HepG2 (cell line): ENCODE data around the gene LUZP2. TPM values are rescaled to one million over a fixed set of nuclear protein-coding genes. Genes with fewer than 3 reads are reported as not detected.

Experiments
- ATAC-seq: fragments of 200-7000 bp; cut with Tn5 transposase; 3 replicates; pipeline ENCODE4 v1.9.1; 2020; ENCODE audit warnings: mild to moderate bottlenecking, moderate library complexity
- BruUV-seq: library from RNA; stranded (reverse); fragments of 400-500 nt; replicated peaks from 2 replicates; lab custom pipeline; 2021; lab: Mats Ljungman, UMichigan
- CTCF ChIA-PET: fragments of 300-600 bp; formaldehyde crosslinking; extraction: SDS; loops from one replicate; lab custom pipeline; 2021; ENCODE audit warnings: low total read pairs, inconsistent platforms, low intra/inter-chr PET ratio; lab: Yijun Ruan, JAX
- POLR2A ChIA-PET: fragments of 350-600 bp; sonication (Branson Sonifier 250); formaldehyde crosslinking; loops from one replicate; lab custom pipeline; 2020; ENCODE audit warnings: antibody characterized with exemption, inconsistent platforms; lab: Yijun Ruan, JAX
- DNase-seq: peaks from one replicate; pipeline ENCODE4 v3.0.0-alpha.2; 2015; ENCODE audit warnings: low spot score
- FAIRE-seq: peaks from 3 replicates; lab custom pipeline; 2011; peaks lifted over from hg19 to GRCh38; lab: Jason Lieb, UNC
- H2AFZ ChIP-seq: one replicate; pipeline ENCODE4 v1.6.1; 2011; ENCODE audit warnings: low read length, inconsistent platforms
- H3K27ac ChIP-seq: fragments of 300-600 bp; 3 replicates; pipeline ENCODE4 v1.8.0; 2011; ENCODE audit warnings: mixed run types, mild to moderate bottlenecking, mixed read lengths, low read length, inconsistent platforms; ENCODE audit not compliant: insufficient read depth; ENCODE audit errors: extremely low read length
- H3K27me3 ChIP-seq, 2 experiments: fragments of 200-600 bp in 1 of 2; 2 replicates in 1 of 2; 3 replicates in 1 of 2; pipeline versions ENCODE4 v1.6.0 to v1.8.0; 2011; ENCODE audit warnings: low read length in 2 of 2, mild to moderate bottlenecking in 2 of 2, moderate library complexity in 2 of 2, inconsistent platforms in 1 of 2; ENCODE audit not compliant: insufficient read depth in 2 of 2, control insufficient read depth in 1 of 2
- H3K36me3 ChIP-seq, 2 experiments: fragments of 200-600 bp in 1 of 2; replicated peaks in 1 of 2; 2 replicates in 1 of 2; 3 replicates in 1 of 2; pipeline versions ENCODE4 v1.5.1 to v1.8.0; 2011; ENCODE audit warnings: low read length in 2 of 2, inconsistent platforms in 1 of 2; ENCODE audit not compliant: insufficient read depth in 2 of 2, control insufficient read depth in 1 of 2
- H3K4me1 ChIP-seq: 2 replicates; pipeline ENCODE4 v1.5.1; 2012; ENCODE audit warnings: low read length, inconsistent platforms; ENCODE audit not compliant: insufficient read depth
- H3K4me2 ChIP-seq: 2 replicates; pipeline ENCODE4 v1.6.0; 2011; ENCODE audit warnings: low read depth, low read length, inconsistent platforms
- H3K4me3 ChIP-seq, 3 experiments: fragments of 200-600 bp in 1 of 3; sonication (generic), shearing (Covaris generic) in 1 of 3; replicated peaks in 1 of 3; 2 replicates each; pipeline ENCODE4 v1.5.1; 2011 to 2016; ENCODE audit warnings: low read length in 3 of 3, inconsistent platforms in 2 of 3, low read depth in 2 of 3, mild to moderate bottlenecking in 2 of 3, control low read depth in 1 of 3, mixed read lengths in 1 of 3; ENCODE audit not compliant: insufficient read depth in 1 of 3
- H3K79me2 ChIP-seq: one replicate; pipeline ENCODE4 v1.6.1; 2011; ENCODE audit warnings: low read length, inconsistent platforms; ENCODE audit not compliant: insufficient read depth
- H3K9ac ChIP-seq: 2 replicates; pipeline ENCODE4 v1.6.0; 2011; ENCODE audit warnings: mild to moderate bottlenecking, low read depth, low read length, inconsistent platforms; ENCODE audit not compliant: insufficient read depth
- H3K9me3 ChIP-seq: 2 replicates; pipeline ENCODE4 v1.5.1; 2012; ENCODE audit warnings: mild to moderate bottlenecking, low read length
- H4K20me1 ChIP-seq: 2 replicates; pipeline ENCODE4 v1.6.0; 2011; ENCODE audit warnings: inconsistent platforms, mild to moderate bottlenecking, low read length, moderate library complexity; ENCODE audit not compliant: insufficient read depth
- ATF7-NPFF ChIP-seq: sonication (generic); formaldehyde crosslinking; IDR thresholded peaks from 2 replicates; pipeline ENCODE4 v1.8.1; 2023; ENCODE audit warnings: mild to moderate bottlenecking, low read depth, missing genetic modification reagents, moderate library complexity
- FOXK1 ChIP-seq: sonication (generic); formaldehyde crosslinking; IDR thresholded peaks from 2 replicates; pipeline ENCODE4 v1.4.0; 2020; ENCODE audit warnings: low read depth, missing genetic modification reagents, borderline replicate concordance
- GZF1 ChIP-seq: sonication (generic); formaldehyde crosslinking; IDR thresholded peaks from 2 replicates; pipeline ENCODE4 v1.5.1; 2020; ENCODE audit warnings: mild to moderate bottlenecking, missing genetic modification reagents
- HNRNPK ChIP-seq: fragments of 200-400 bp; formaldehyde crosslinking; IDR thresholded peaks from 2 replicates; pipeline ENCODE4 v1.6.1; 2018; ENCODE audit warnings: low read length, low read depth, moderate library complexity, mild to moderate bottlenecking; ENCODE audit not compliant: poor library complexity, severe bottlenecking
- MED8 ChIP-seq: sonication (generic); formaldehyde crosslinking; IDR thresholded peaks from 2 replicates; pipeline ENCODE4 v1.8.1; 2023; ENCODE audit warnings: mild to moderate bottlenecking, missing genetic modification reagents; ENCODE audit not compliant: insufficient replicate concordance
- NAIF1 ChIP-seq: sonication (generic); formaldehyde crosslinking; IDR thresholded peaks from 2 replicates; pipeline ENCODE4 v1.5.0; 2020; ENCODE audit warnings: mild to moderate bottlenecking, missing genetic modification reagents, borderline replicate concordance
- POLR2G ChIP-seq: fragments of 200-400 bp; formaldehyde crosslinking; IDR thresholded peaks from 2 replicates; pipeline ENCODE4 v1.6.1; 2018; ENCODE audit warnings: mild to moderate bottlenecking, low read depth, low read length, moderate library complexity
- SALL2 ChIP-seq: sonication (generic); formaldehyde crosslinking; IDR thresholded peaks from 2 replicates; pipeline ENCODE4 v1.8.1; 2023; ENCODE audit warnings: mild to moderate bottlenecking, missing genetic modification reagents, inconsistent platforms
- SAP130 ChIP-seq: IDR thresholded peaks from 2 replicates; pipeline ENCODE4 v1.6.1; 2016; ENCODE audit warnings: low read depth
- ZBTB42 ChIP-seq: sonication (generic); formaldehyde crosslinking; IDR thresholded peaks from 2 replicates; pipeline ENCODE4 v1.5.0; 2020; ENCODE audit warnings: mild to moderate bottlenecking, missing genetic modification reagents
- ZNF619 ChIP-seq: sonication (generic); formaldehyde crosslinking; IDR thresholded peaks from 2 replicates; pipeline ENCODE4 v1.4.0; 2020; ENCODE audit warnings: mild to moderate bottlenecking, missing genetic modification reagents
- ZNF747 ChIP-seq: sonication (generic); formaldehyde crosslinking; IDR thresholded peaks from 2 replicates; pipeline ENCODE4 v1.8.1; 2023; ENCODE audit warnings: missing genetic modification reagents, mild to moderate bottlenecking, borderline replicate concordance
- WGBS: methylation state at CpG from one replicate; pipeline ENCODE4 v1.1.6; 2017; ENCODE audit warnings: low lambda C conversion rate; 5-methylcytosine and 5-hydroxymethylcytosine counted together
- in situ Hi-C: cut with HindIII; loops from 2 replicates; pipeline ENCODE4 v1.10.0; 2017; ENCODE audit warnings: low pct_unique_long_range_greater_than_20kb; ENCODE audit not compliant: extremely low pct_ligation_motif_present
- intact Hi-C: fragments of 100-400 bp; cut with micrococcal nuclease; formaldehyde crosslinking; loops from one replicate; pipeline ENCODE4 v1.10.0; 2022; ENCODE audit not compliant: unreplicated experiment
- polyA plus RNA-seq, 8 experiments: library from polyadenylated mRNA; depleted of rRNA in 3 of 8; stranded (reverse) in 7 of 8; unstranded in 1 of 8; fragments of >200 nt; fragmentation: Illumina TruSeq in 4 of 8; extraction: Trizol in 4 of 8; gene quantifications; 2 replicates each; pipeline versions ENCODE4 v1.2.1 to v1.2.3, GENCODE V29; 2011 to 2016; ENCODE audit warnings: low read depth in 4 of 8, missing spikeins in 1 of 8, mixed read lengths in 1 of 8; ENCODE audit not compliant: insufficient read depth in 1 of 8
- total RNA-seq, 5 experiments: library from RNA; depleted of rRNA; stranded (reverse); fragments of >200 nt; fragmentation: Illumina TruSeq; extraction: Trizol; gene quantifications; 2 replicates each; pipeline ENCODE4 v1.2.3, GENCODE V29; 2016; ENCODE audit warnings: low read depth in 1 of 5
- TF ChIP-seq, protein P1 (sequence below): sonication (generic); formaldehyde crosslinking; IDR thresholded peaks from 2 replicates; pipeline ENCODE4 v1.4.0; 2020; ENCODE audit warnings: missing genetic modification reagents
- TF ChIP-seq, protein P2 (sequence below): sonication (generic); formaldehyde crosslinking; IDR thresholded peaks from 2 replicates; pipeline ENCODE4 v1.8.0; 2022; ENCODE audit warnings: mild to moderate bottlenecking, missing genetic modification reagents, borderline replicate concordance
- TF ChIP-seq, protein P3 (sequence below): sonication (generic); formaldehyde crosslinking; IDR thresholded peaks from 2 replicates; pipeline ENCODE4 v1.8.1; 2023; ENCODE audit warnings: mild to moderate bottlenecking, missing genetic modification reagents
- TF ChIP-seq, protein P4 (sequence below): sonication (generic); formaldehyde crosslinking; IDR thresholded peaks from 2 replicates; pipeline ENCODE4 v1.8.0; 2022; ENCODE audit warnings: missing genetic modification reagents, mild to moderate bottlenecking, moderate library complexity, borderline replicate concordance

Gene LUZP2
- total and polyA plus RNA-seq, 2 of the 13 experiments (the other 11 are each of a cell fraction or from before 2014, with no cell fraction given) = not detected

DNA sequence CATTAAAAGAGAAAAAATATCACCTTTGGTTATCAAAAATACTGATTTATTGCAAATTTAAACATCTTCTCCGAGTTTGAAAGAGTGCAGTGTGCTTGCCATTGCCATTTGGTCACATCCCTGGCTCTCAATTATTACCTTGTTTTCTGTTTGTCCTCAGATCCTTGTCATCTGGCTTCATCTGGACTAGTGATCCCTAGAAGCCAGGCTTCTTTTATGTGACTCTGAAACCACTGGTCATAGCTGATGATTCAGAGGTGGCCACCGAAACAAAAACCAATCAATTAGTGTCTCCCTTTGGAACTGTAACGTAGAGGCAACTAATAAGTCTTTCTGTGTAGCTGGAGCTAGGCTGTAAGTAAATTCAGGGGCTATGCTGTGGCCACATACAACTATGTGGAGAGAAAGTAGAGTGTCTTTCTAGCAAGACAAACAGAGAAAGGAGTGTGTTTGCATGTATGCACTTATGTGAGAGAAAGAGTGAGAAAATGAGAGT, 237.9 kb downstream of the LUZP2 start:
- Histone ChIP-seq H3K9ac (no peak overlapping the region), H3K36me3 (no peaks in the 10 kb centered on the region), H2AFZ (no peak overlapping the region), H3K4me1 (no peaks in the 10 kb centered on the region), H3K9me3 (no peaks in the 10 kb centered on the region), H3K27me3 (no peaks in the 10 kb centered on the region), H3K4me2 (no peak overlapping the region), H4K20me1 (no peaks in the 10 kb centered on the region), H3K4me3 (no peak overlapping the region), H3K79me2 (no peaks in the 10 kb centered on the region), H3K27ac (no peak overlapping the region)
- TF ChIP-seq ZNF747 (CRISPR knock-in tag) (no peak), MED8 (CRISPR knock-in tag) (no peak), POLR2G (no peak), ZNF619 (CRISPR knock-in tag) (no peak), SALL2 (CRISPR knock-in tag) (no peak), ZBTB42 (CRISPR knock-in tag) (no peak), GZF1 (CRISPR knock-in tag) (no peak), SAP130 (CRISPR knock-in tag) (no peak), HNRNPK (no peak), NAIF1 (no peak), ATF7-NPFF (CRISPR knock-in tag) (no peak), FOXK1 (no peak)
- TF ChIP-seq, protein P1, sequence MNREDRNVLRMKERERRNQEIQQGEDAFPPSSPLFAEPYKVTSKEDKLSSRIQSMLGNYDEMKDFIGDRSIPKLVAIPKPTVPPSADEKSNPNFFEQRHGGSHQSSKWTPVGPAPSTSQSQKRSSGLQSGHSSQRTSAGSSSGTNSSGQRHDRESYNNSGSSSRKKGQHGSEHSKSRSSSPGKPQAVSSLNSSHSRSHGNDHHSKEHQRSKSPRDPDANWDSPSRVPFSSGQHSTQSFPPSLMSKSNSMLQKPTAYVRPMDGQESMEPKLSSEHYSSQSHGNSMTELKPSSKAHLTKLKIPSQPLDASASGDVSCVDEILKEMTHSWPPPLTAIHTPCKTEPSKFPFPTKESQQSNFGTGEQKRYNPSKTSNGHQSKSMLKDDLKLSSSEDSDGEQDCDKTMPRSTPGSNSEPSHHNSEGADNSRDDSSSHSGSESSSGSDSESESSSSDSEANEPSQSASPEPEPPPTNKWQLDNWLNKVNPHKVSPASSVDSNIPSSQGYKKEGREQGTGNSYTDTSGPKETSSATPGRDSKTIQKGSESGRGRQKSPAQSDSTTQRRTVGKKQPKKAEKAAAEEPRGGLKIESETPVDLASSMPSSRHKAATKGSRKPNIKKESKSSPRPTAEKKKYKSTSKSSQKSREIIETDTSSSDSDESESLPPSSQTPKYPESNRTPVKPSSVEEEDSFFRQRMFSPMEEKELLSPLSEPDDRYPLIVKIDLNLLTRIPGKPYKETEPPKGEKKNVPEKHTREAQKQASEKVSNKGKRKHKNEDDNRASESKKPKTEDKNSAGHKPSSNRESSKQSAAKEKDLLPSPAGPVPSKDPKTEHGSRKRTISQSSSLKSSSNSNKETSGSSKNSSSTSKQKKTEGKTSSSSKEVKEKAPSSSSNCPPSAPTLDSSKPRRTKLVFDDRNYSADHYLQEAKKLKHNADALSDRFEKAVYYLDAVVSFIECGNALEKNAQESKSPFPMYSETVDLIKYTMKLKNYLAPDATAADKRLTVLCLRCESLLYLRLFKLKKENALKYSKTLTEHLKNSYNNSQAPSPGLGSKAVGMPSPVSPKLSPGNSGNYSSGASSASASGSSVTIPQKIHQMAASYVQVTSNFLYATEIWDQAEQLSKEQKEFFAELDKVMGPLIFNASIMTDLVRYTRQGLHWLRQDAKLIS = no peak
- TF ChIP-seq, protein P2, sequence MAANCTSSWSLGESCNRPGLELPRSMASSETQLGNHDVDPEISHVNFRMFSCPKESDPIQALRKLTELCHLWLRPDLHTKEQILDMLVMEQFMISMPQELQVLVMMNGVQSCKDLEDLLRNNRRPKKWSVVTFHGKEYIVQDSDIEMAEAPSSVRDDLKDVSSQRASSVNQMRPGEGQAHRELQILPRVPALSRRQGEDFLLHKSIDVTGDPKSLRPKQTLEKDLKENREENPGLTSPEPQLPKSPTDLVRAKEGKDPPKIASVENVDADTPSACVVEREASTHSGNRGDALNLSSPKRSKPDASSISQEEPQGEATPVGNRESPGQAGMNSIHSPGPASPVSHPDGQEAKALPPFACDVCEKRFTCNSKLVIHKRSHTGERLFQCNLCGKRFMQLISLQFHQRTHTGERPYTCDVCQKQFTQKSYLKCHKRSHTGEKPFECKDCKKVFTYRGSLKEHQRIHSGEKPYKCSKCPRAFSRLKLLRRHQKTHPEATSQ (CRISPR knock-in tag) = no peak
- TF ChIP-seq, protein P3, sequence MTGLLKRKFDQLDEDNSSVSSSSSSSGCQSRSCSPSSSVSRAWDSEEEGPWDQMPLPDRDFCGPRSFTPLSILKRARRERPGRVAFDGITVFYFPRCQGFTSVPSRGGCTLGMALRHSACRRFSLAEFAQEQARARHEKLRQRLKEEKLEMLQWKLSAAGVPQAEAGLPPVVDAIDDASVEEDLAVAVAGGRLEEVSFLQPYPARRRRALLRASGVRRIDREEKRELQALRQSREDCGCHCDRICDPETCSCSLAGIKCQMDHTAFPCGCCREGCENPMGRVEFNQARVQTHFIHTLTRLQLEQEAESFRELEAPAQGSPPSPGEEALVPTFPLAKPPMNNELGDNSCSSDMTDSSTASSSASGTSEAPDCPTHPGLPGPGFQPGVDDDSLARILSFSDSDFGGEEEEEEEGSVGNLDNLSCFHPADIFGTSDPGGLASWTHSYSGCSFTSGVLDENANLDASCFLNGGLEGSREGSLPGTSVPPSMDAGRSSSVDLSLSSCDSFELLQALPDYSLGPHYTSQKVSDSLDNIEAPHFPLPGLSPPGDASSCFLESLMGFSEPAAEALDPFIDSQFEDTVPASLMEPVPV = no peak
- TF ChIP-seq, protein P4, sequence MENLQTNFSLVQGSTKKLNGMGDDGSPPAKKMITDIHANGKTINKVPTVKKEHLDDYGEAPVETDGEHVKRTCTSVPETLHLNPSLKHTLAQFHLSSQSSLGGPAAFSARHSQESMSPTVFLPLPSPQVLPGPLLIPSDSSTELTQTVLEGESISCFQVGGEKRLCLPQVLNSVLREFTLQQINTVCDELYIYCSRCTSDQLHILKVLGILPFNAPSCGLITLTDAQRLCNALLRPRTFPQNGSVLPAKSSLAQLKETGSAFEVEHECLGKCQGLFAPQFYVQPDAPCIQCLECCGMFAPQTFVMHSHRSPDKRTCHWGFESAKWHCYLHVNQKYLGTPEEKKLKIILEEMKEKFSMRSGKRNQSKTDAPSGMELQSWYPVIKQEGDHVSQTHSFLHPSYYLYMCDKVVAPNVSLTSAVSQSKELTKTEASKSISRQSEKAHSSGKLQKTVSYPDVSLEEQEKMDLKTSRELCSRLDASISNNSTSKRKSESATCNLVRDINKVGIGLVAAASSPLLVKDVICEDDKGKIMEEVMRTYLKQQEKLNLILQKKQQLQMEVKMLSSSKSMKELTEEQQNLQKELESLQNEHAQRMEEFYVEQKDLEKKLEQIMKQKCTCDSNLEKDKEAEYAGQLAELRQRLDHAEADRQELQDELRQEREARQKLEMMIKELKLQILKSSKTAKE = no peak
- no peak for FAIRE-seq
- ChIA-PET POLR2A (no interaction called here), CTCF (no interaction called here)
- peak; percentile 6 for DNase-seq
- 2% methylated on average over 3 of the region's 3 CpGs for WGBS
- BruUV-seq = no TSS peak
- intact Hi-C loops (no loop called here), in situ Hi-C loops (no loop called here)
- peak; percentile 75 for ATAC-seq
